Bladder microvascular endothelial cell (primary cell): ENCODE results near the gene C10orf90. TPM values are rescaled to one million over a fixed set of nuclear protein-coding genes. Genes with fewer than 3 reads are reported as not detected.

ENCODE experiments used
- total RNA-seq: library from RNA; depleted of rRNA; stranded (reverse); fragments of >200 nt; gene quantifications from 2 replicates; pipeline ENCODE4 v1.2.3, GENCODE V29; 2014

The C10orf90 gene, protein sequence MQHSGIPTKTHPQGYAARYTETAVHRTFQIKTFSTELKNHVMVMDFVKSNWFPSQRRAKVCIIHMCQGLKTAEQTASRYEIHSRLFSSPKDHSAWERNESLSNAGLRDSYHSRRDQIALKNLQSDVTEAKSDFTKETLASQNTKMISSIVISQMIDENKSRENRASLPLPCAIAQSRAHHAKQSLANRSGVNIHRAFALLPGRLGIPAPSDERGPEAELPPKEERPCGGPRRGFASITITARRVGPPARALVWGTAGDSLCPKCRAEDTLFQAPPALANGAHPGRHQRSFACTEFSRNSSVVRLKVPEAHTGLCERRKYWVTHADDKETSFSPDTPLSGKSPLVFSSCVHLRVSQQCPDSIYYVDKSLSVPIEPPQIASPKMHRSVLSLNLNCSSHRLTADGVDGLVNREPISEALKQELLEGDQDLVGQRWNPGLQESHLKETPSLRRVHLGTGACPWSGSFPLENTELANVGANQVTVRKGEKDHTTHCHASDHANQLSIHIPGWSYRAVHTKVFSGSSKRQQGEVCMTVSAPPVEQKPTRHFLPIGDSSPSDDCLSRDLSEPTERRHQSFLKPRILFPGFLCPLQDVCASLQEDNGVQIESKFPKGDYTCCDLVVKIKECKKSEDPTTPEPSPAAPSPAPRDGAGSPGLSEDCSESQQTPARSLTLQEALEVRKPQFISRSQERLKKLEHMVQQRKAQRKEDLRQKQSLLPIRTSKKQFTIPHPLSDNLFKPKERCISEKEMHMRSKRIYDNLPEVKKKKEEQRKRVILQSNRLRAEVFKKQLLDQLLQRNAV
- total RNA-seq: not detected in 2 replicates

DNA sequence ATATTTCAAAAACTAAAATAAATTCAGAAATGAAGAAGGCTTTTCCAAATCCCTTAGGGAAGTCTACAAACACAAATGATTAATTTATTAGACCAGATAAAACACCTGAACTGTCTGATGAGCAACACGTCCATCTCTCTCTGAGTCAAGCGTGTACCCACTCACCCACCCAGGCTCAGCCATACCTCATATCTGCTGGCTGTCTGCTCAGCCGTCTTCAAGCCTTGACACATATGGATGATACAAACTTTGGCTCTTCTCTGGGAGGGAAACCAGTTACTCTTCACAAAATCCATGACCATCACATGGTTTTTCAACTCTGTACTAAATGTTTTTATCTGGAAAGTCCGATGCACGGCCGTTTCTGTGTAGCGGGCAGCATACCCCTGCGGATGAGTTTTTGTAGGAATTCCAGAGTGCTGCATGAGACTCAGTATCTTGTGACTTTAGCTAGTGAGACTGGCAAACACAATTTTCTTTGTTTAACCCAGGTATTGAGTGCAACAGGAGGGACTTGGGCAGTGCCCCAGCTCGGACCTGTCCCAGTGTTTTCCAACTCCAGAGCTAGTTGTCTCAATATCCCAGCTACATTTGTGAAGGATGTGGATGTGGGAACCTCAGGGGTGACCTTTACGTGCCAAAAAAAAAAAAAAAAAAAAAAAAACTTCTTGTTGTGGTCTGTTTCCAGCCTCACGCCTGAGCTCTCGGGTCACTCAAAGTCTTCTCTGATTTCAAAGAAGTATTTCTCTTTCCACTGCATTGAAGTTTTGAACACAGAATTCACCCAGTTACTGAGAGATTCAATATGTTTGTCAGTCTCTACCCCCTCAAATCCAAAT lies at the start of gene C10orf90:
Gene C10orf90 (minus strand): TSS at position 638 of the 839 bp plus-strand sequence. CDS start 213 bp downstream, at position 425.

DNA sequence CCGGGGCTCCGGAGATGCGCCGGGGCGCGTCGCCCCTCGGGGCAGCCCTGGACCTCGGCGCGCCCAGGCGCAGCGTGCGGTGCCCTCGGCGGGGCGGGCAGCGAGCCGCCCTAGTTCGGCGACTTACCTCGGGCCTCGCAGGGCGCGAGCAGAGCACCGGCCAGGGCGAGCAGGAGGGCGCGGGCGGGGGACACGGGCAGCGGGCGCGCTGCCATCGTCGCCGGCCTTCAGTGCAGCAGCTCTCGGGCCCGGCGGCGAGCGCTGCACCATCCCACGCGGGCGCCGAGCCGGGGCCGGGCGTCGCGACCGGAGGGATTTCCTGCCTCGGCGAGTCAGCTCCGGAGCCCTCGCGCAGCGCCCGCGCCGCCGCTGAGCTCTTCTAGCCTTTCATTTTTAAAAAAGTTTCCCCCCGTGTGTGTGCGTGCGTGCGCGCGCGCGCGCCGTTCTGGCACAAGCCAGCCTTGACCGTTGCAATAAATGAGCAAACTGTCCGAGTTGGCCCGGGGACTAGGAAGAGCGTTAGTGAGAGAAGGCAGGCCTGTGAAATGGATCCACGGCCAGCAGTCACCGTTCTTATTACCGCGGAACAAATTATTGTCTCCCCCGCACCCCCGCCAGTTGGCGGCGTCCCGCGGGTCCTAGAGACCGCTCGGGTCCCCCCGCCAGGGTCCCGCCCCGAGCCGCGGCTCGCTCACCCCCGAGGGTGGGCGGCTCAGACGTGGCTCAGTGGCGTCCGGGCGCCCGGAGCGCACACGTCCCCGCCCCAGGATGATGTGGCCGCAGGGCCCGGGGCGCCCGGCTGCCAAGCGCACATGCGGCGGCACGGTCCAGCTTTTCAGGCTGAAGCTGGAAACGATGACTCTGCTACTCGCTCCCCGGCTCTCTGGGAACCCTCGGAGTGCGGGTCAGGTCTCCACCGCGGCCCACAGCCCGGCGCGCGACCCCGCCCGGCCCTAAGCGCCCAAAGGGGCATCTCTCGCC lies 282.3 kb downstream of the C10orf90 start, which contains the start of gene ADAM12:
Gene ADAM12 (minus strand): TSS at position 547 of the 981 bp plus-strand sequence. CDS start 332 bp downstream, at position 215.

Other genes starting within 250 kb of the C10orf90 start
- gene DOCK1, start 234.7 kb upstream of the C10orf90 start, total RNA-seq: 64.8 and 139 TPM in 2 replicates